A549 treated with GW870086 at 1 μM for 4 hours (cell line): ENCODE data around the gene HLA-DQA2. TPM values are rescaled to one million over a fixed set of nuclear protein-coding genes. Genes with fewer than 3 reads are reported as not detected.

Source experiments
- total RNA-seq: library from RNA; stranded (reverse); fragments of 200-300 nt; extraction: Qiagen RNA extraction; gene quantifications from 5 replicates; pipeline ENCODE4 v1.2.3, GENCODE V29; 2022; ENCODE audit warnings: low read depth

Gene HLA-DQA2
- total RNA-seq, result not detected in 5 replicates

DNA sequence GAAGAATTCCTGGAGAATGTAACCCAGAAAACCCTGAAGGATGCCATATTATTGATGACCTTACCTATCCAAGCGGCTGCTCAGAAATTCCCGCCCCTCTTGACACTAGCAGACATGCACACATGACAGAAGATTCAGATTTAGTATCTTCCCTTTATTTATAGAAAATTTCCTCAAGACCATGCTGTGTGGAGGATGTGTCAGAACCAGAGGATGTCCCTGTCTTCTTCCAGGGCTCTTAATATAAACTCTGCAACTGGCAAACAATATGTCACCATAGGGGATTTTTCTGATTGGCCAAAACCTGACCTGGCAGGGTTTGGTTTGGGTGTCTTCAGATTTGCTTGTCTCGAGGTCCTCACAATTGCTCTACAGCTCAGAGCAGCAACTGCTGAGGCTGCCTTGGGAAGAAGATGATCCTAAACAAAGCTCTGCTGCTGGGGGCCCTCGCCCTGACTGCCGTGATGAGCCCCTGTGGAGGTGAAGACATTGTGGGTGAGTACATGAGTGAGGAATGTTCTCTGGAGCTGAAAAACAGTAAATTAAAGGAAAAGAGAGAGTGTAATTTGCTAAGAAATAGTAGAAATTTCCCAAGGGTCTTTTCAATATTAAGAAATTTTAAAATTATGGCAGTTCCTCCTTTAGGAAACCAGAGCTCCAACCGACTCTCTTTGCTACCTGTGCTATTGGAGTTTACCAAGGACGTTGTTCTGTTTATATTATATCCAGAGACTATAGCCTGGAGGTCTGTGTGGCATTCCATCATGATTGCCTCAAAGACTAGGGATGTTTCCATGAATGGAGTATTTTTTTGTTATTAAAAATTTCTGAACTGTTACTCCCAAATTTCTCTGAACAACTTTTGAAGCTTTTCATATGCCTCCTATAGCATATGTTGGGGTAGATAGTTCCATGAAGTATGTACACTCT, at the start of gene HLA-DQA2:
HLA-DQA2 (plus strand) TSS at position 361 of the 930 bp plus-strand sequence; CDS start at position 414, 53 bp downstream.

DNA sequence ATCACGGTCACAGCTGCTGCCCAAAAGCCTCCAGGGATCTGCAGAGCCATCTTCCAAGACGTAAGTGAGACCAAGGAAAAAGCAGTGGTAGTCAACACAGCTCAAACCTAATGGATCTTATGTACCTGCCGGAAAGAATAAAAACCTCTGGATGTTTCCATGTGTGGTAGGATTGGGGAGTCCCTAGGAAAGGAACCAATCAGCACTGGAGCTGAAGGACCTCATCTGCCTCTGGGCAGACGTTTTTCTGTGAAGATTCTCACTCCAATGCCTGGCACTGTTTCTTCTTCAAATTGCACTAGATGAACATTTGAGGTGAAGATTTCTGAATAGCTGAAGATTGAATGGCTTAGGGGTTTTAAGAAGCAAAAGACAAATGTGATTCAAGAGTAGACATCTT, 22.2 kb downstream of the HLA-DQA2 start, which contains the start of gene HLA-DQB2:
HLA-DQB2 (minus strand) TSS at position 112 of the 400 bp plus-strand sequence; CDS start at position 50, 62 bp downstream.

Other genes with a start within 250 kb of the HLA-DQA2 start
- gene HLA-DRB5, start 211.1 kb upstream of the HLA-DQA2 start, total RNA-seq, result not detected in 5 replicates
- gene HLA-DRB1, start 151.5 kb upstream of the HLA-DQA2 start, total RNA-seq, result not detected in 5 replicates
- not detected in 5 replicates for gene HLA-DQA1, start 104.0 kb upstream of the HLA-DQA2 start, total RNA-seq
- gene HLA-DQB1, start 74.7 kb upstream of the HLA-DQA2 start, total RNA-seq, result not detected in 5 replicates
- not detected in 5 replicates for gene HLA-DQB2, start 22.1 kb downstream of the HLA-DQA2 start, total RNA-seq
- gene HLA-DOB, start 75.6 kb downstream of the HLA-DQA2 start, total RNA-seq, result 0.18 to 0.36 TPM (median 0.30 TPM) in 4 of 5 replicates, not detected in the other
- gene TAP2, start 97.3 kb downstream of the HLA-DQA2 start, total RNA-seq, result 13.2 to 21.8 TPM (median 16.8 TPM) in 5 replicates
- gene PSMB8, start 102.7 kb downstream of the HLA-DQA2 start, total RNA-seq, result 18.2 to 24.9 TPM (median 19.5 TPM) in 5 replicates
- gene TAP1, start 112.3 kb downstream of the HLA-DQA2 start, total RNA-seq, result 34.1 to 42.0 TPM (median 39.9 TPM) in 5 replicates
- gene PSMB9, start 112.8 kb downstream of the HLA-DQA2 start, total RNA-seq, result 15.8 to 26.0 TPM (median 18.9 TPM) in 5 replicates
- 1.1 to 2.3 TPM (median 1.4 TPM) in 5 replicates for gene HLA-DMB, start 199.6 kb downstream of the HLA-DQA2 start, total RNA-seq
- gene HLA-DMA, start 211.7 kb downstream of the HLA-DQA2 start, total RNA-seq, result 2.4 to 4.1 TPM (median 2.5 TPM) in 5 replicates
- gene BRD2, start 227.2 kb downstream of the HLA-DQA2 start, total RNA-seq, result 110 to 139 TPM (median 125 TPM) in 5 replicates